Effector memory CD8-positive, alpha-beta T cell (primary cell): Measurements from ENCODE around the gene GPN1.
A peak's percentile ranks its signal among the peaks of the same experiment; 100 is the strongest.
"Not testable (repeated sequence)": the region's sequence is repeated elsewhere in the genome, so short reads cannot be mapped to it uniquely, and the experiment has no call there.

ENCODE experiments used
- ATAC-seq: fragments of 150-1000 bp; cut with Tn5 transposase; replicated peaks from 2 replicates; pipeline ENCODE4 v1.10.0; 2021; ENCODE audit warnings: mild to moderate bottlenecking, moderate library complexity
- DNase-seq, 3 experiments: peaks; one replicate each; pipeline ENCODE4 v3.0.0; 2021
- H3K27ac Mint-ChIP-seq, 2 donors: one replicate each; pipeline ENCODE4 v1.8.0; 2022; ENCODE audit warnings: mild to moderate bottlenecking in 2 of 2, mixed read lengths in 2 of 2, moderate library complexity in 2 of 2
- H3K27me3 Mint-ChIP-seq, 2 donors: one replicate each; pipeline ENCODE4 v1.8.0; 2022; ENCODE audit warnings: mixed read lengths in 2 of 2
- H3K36me3 Mint-ChIP-seq: one replicate; pipeline ENCODE4 v1.8.0; 2022; ENCODE audit warnings: mild to moderate bottlenecking, moderate library complexity, mixed read lengths; ENCODE audit not compliant: insufficient read depth
- H3K4me1 Mint-ChIP-seq, 2 donors: one replicate each; pipeline ENCODE4 v1.8.0; 2022; ENCODE audit warnings: low read depth in 2 of 2, mixed read lengths in 2 of 2
- H3K4me3 Mint-ChIP-seq, 2 donors: one replicate each; pipeline ENCODE4 v1.8.0; 2022; ENCODE audit warnings: mild to moderate bottlenecking in 2 of 2, mixed read lengths in 2 of 2, moderate library complexity in 2 of 2
- H3K9me3 Mint-ChIP-seq, 2 donors: one replicate each; pipeline ENCODE4 v1.8.0; 2022; ENCODE audit warnings: mixed read lengths in 2 of 2

Gene GPN1

DNA sequence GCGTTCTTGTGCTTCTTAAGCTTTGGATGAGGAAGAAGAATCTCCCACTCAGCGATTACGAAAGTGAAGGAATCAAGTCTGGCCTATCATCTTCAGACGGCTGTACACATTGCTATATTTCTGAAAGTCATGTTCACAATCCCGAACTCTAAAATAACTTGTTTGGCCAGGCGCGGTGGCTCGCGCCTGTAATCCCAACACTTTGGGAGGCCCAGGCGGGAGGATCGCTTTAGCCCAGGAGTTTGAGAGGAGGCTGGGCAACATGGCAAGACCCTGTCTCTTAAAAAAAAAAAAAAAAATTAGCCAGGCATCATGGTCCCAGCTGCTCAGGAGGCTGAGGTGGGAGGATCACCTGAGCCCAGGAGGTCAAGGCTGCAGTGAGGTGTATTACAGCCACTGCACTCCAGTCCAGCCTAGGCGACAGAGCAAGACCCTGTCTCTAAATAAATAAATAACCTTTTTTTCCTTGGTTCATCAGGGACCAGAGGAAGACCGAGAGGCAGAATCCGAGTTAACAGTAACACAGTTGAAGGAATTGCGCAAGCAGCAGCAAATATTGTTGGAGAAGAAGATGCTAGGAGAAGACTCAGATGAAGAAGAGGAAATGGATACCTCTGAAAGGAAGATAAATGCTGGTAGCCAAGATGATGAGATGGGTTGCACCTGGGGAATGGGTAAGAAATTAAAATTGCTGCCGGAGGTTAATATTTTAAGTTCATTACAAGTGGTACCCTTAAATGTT, 35.9 kb downstream of the GPN1 start:
- Mint-ChIP-seq H3K9me3 (no peaks in the 10 kb centered on the region), H3K36me3 (peaks cover 73% of the 10 kb centered on the region), H3K27ac (peak overlapping the region in 1 of 2 donors; percentile 99), H3K4me3 (peak overlapping the region; percentile 98 to 100), H3K27me3 (no peaks in the 10 kb centered on the region), H3K4me1 (peaks cover 28 to 30% of the 10 kb centered on the region in 2 donors)
- ATAC-seq (no peak), DNase-seq (no peak)

DNA sequence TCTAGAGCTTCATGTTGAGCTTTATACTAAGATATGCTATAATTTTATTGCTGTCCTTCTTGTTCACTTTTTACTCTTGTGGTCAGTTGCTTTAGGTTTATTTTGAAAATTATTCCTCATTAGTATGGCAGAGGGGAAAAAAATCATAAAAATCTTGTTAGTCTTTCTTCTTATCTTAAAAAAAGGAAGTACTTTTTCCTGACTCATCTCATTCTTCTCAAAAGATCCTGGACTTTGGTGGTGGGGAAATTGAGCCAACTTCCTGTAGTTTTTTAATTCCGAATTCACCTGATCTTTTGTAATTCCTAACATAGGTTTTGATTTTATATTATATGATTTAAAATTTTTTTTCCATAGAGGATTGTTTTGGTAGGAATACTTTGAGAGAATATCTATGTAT, 38.6 kb downstream of the GPN1 start:
- no peaks in the 10 kb centered on the region for H3K9me3 Mint-ChIP-seq

DNA sequence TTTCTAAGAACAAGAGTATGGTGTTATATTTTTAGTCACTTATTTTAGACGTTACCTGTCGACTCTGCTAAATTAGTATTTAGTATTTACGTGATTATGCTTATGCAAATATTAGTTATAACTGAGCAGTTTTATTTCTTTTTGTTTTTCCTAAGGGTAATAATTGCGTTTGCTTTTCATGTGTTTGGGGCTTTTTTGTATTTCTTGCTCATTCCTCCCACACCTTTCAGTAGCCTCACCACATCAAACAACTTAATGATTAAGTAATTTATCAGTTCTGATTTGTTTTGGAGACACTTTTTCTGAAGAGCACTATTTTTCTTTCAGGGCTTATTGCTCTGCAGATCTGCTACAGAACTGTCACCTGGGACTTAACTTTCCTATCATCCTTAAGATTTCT, 42.4 kb downstream of the GPN1 start:
- H3K27me3 Mint-ChIP-seq = no peaks in the 10 kb centered on the region
- H3K4me1 Mint-ChIP-seq = peaks cover 4 to 16% of the 10 kb centered on the region in 2 donors
- no peak overlapping the region for H3K4me3 Mint-ChIP-seq
- no peak overlapping the region for H3K27ac Mint-ChIP-seq
- no peak for DNase-seq
- H3K9me3 Mint-ChIP-seq = no peaks in the 10 kb centered on the region
- no peak for ATAC-seq
- peaks cover 73% of the 10 kb centered on the region for H3K36me3 Mint-ChIP-seq

More for the DNA sequence above, 38.6 kb downstream of the GPN1 start:
- H3K4me3 Mint-ChIP-seq = no peak overlapping the region
- peaks cover 75% of the 10 kb centered on the region for H3K36me3 Mint-ChIP-seq
- H3K4me1 Mint-ChIP-seq = peaks cover 21 to 26% of the 10 kb centered on the region in 2 donors
- no peak for ATAC-seq
- no peak for DNase-seq
- no peak overlapping the region for H3K27ac Mint-ChIP-seq
- no peaks in the 10 kb centered on the region for H3K27me3 Mint-ChIP-seq

DNA sequence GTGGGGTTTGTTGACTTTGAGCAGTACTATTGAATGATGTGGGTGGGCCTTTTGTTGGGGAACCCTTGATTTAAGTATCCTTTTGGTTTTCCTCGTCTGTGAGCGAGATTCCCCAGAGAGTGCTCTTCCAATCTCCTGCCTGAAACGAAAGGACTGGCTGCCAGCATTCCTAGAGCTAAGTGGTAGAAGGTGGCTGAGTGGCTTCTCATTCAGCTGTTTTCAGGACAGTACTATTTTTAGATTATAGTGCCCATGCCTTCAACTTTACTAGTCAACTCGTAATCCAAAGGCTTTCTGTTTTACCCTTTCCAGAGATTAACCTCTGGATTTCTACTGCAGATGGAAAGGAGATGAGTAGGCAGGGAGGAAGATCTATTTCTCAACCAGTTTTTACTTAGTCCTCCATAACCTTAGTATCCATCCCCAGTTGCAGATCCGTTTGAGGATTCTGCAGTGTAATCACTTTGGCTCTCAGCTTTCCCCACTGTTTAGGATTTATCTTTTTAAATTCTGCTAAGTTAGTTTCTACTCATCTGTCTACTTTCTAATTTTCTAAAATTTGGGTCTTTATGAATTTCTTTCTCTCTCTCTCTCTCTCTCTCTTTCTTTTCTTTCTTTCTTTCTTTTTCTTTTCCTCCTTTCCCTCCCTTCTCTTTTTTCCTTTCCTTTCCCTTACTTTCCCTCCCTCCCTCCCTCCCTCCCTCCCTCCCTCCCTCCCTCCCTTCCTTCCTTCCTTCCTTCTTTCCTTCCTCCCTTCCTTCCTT, 44.1 kb downstream of the GPN1 start:
- H3K27ac Mint-ChIP-seq = peak overlapping the region in 1 of 2 donors; percentile 72

DNA sequence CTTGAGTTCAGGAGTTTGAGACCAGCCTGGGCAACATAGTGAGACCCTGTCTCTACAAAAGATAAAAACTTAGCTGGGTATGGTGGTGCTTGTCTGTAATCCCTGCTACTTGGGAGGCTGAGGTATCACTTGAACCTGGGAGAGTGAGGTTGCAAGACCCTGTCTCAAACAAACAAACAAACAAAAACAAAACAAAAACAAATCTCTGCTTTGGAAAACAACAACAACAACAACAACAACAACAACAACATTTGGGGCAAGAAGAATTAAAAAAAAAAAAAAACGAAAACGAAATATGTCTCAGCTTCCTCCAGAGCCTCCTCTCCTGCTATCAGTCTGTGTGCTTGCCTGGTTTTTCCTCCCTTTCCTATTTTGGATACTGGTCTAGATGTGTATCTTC, 51.7 kb downstream of the GPN1 start:
- H3K27ac Mint-ChIP-seq = peak overlapping the region; percentile 2 to 61
- peaks cover 46% of the 10 kb centered on the region for H3K36me3 Mint-ChIP-seq

More for the DNA sequence above, 44.1 kb downstream of the GPN1 start:
- peaks cover 4 to 16% of the 10 kb centered on the region in 2 donors for H3K4me1 Mint-ChIP-seq
- DNase-seq = no peak
- H3K36me3 Mint-ChIP-seq = peaks cover 74% of the 10 kb centered on the region
- no peak for ATAC-seq
- no peak overlapping the region for H3K4me3 Mint-ChIP-seq
- H3K9me3 Mint-ChIP-seq = no peaks in the 10 kb centered on the region
- H3K27me3 Mint-ChIP-seq = no peaks in the 10 kb centered on the region

DNA sequence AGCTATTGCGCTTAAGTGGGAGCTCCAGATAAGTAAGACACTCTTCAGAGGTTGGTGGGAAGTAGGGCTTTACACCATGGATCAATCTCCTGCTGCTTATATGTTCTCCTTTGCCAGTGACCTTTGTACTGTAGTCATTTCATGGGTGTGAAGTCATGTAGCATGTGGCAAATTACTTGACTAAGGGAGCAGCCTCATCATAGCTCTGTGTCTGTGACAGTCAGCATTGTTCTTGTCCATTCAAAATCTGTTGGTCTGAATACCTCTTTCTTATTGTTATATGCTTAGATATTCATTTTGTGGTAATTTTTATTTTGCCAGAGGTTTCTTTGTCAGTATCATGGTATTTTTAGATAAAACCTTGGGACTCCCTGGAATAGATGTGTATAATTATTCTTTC, 53.0 kb downstream of the GPN1 start:
- H3K4me1 Mint-ChIP-seq = peaks cover 22 to 24% of the 10 kb centered on the region in 2 donors
- H3K27ac Mint-ChIP-seq = peak overlapping the region in 1 of 2 donors; percentile 10
- no peaks in the 10 kb centered on the region for H3K9me3 Mint-ChIP-seq
- H3K4me3 Mint-ChIP-seq = no peak overlapping the region
- no peaks in the 10 kb centered on the region for H3K27me3 Mint-ChIP-seq
- no peak for ATAC-seq
- H3K36me3 Mint-ChIP-seq = peaks cover 33% of the 10 kb centered on the region
- DNase-seq = no peak

More for the DNA sequence above, 51.7 kb downstream of the GPN1 start:
- no peaks in the 10 kb centered on the region for H3K9me3 Mint-ChIP-seq
- no peak overlapping the region for H3K4me3 Mint-ChIP-seq
- no peaks in the 10 kb centered on the region for H3K27me3 Mint-ChIP-seq
- no peak for ATAC-seq
- DNase-seq = no peak
- H3K4me1 Mint-ChIP-seq = peaks cover 21 to 23% of the 10 kb centered on the region in 2 donors

DNA sequence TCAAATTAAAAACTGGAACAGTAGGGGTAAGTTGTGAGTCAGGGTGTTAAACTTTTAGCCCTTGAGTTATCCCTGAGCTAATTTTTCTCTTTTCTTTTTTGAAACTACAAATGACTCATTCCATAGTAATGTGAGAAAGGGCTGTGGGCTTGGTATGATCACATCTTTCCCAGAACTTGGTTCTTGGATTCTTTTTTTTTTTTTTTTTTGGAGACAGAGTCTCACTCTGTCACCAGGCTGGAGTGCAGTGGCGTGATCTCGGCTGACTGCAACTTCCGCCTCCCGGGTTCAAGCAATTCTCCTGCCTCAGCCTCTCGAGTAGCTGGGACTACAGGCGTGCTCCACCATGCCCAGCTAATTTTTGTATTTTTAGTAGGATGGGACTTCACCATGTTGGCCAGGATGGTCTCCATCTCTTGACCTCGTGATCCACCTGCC, 53.5 kb downstream of the GPN1 start:
- peaks cover 22 to 24% of the 10 kb centered on the region in 2 donors for H3K4me1 Mint-ChIP-seq
- H3K27me3 Mint-ChIP-seq, DNase-seq, H3K9me3 Mint-ChIP-seq, H3K4me3 Mint-ChIP-seq, ATAC-seq: not testable (repeated sequence)
- peak overlapping the region in 1 of 2 donors; percentile 10 for H3K27ac Mint-ChIP-seq
- H3K36me3 Mint-ChIP-seq = peaks cover 30% of the 10 kb centered on the region

DNA sequence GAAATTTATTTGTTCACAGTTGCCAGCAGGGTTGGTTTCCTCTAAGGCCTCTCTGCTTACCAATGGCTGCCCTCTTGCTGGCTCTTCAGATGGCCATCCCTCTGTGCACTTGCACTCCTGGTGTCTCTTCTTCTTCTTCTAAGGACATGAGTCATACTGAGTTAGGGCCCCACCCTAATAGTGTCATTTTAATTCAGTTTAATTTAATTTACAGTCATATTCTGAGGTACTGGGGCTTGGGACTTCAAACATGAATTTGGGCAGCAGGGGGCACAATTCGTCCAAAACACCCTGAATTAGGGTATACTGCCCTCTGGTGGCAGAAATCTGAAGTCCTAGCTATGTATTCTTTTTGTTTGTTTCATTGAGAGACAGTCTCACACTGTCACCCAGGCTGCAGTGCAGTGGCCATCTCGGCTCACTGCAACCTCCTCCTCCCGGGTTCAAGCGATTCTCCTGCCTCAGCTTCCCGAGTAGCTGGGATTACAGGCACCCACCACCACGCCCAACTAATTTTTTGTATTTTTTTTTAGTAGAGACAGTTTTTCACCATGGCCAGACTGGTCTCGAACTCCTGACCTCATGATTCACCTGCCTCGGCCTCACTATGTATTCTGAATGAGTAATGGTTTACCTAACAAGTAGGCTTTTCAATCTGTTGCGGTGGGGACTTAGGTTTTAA, 54.7 kb downstream of the GPN1 start:
- ATAC-seq (peak; percentile 79), DNase-seq (peak; percentile 92 to 96 (median 95))
- H3K4me1 Mint-ChIP-seq = peaks cover 22 to 24% of the 10 kb centered on the region in 2 donors
- no peaks in the 10 kb centered on the region for H3K27me3 Mint-ChIP-seq
- no peaks in the 10 kb centered on the region for H3K9me3 Mint-ChIP-seq
- peak overlapping the region; percentile 36 to 62 for H3K4me3 Mint-ChIP-seq
- H3K36me3 Mint-ChIP-seq = peaks cover 21% of the 10 kb centered on the region
- peak overlapping the region; percentile 78 for H3K27ac Mint-ChIP-seq

DNA sequence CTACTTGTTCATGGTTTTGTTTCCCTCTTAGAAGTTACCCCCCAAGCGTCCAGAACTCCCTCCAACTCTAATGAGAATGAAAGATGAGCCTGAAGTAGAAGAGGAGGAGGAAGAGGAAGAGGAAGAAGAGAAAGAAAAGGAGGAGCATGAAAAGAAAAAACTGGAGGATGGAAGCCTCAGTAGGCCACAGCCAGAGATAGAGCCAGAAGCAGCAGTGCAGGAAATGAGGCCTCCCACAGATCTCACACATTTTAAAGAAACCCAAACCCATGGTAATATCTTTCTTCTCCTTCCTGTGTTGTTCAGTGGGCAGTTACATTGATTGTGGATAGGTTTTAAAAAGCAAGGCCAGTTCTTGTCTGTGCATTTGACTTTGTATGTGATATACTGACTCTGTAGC, 56.2 kb downstream of the GPN1 start:
- ATAC-seq = peak; percentile 85
- H3K27me3 Mint-ChIP-seq = not testable (repeated sequence)
- H3K27ac Mint-ChIP-seq = peak overlapping the region; percentile 16 to 67

DNA sequence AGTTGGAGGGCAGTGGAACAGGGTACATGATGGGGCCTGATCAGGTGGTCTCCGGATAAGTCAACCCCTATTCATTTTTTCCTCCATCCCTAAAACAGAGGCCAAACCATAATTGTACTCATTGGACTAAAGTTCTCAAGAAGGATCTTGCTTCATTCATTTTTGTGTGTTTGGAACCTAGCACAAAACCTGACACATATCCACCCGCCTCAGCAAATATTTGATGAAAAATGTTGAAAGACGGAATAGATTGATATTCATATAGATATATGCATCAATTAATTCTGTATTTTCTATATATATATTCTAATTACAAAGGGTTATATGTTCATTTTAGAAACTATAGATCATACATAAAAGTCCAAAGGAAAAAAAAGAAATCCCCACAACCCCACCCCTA, 56.7 kb downstream of the GPN1 start:
- H3K27ac Mint-ChIP-seq = peak overlapping the region; percentile 16 to 67
- H3K4me3 Mint-ChIP-seq = peak overlapping the region in 1 of 2 donors; percentile 39
- H3K9me3 Mint-ChIP-seq = no peaks in the 10 kb centered on the region
- H3K27me3 Mint-ChIP-seq = no peaks in the 10 kb centered on the region
- peaks cover 12% of the 10 kb centered on the region for H3K36me3 Mint-ChIP-seq
- ATAC-seq (no peak), DNase-seq (no peak)
- peaks cover 22 to 24% of the 10 kb centered on the region in 2 donors for H3K4me1 Mint-ChIP-seq

More for the DNA sequence above, 56.2 kb downstream of the GPN1 start:
- H3K9me3 Mint-ChIP-seq = not testable (repeated sequence)
- DNase-seq = peak; percentile 11 to 18 (median 12)
- peak overlapping the region; percentile 39 to 58 for H3K4me3 Mint-ChIP-seq
- H3K4me1 Mint-ChIP-seq = peaks cover 22 to 24% of the 10 kb centered on the region in 2 donors
- H3K36me3 Mint-ChIP-seq = peaks cover 12% of the 10 kb centered on the region

DNA sequence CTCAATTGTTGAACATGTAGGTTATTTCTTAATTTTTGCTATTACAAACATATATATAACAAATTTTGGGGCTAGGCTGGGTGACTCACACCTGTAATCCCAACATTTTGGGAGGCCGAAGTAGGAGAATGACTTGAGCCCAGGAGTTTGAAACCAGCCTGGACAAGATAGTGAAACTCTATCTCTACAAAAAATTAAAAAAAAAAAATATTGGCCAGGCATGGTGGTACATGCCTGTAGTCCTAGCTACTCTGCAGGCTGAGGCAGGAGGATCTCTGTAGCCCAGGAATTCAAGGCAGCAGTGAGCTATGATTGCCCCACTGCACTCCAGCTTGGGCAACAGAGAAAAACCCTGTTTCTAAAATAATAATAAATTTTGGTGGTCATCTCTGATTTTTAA, 58.4 kb downstream of the GPN1 start:
- DNase-seq = no peak
- Mint-ChIP-seq H3K27ac (peak overlapping the region; percentile 23 to 35), H3K9me3 (no peaks in the 10 kb centered on the region), H3K27me3 (no peaks in the 10 kb centered on the region), H3K4me1 (peaks cover 22 to 33% of the 10 kb centered on the region in 2 donors), H3K36me3 (peaks cover 17% of the 10 kb centered on the region), H3K4me3 (no peak overlapping the region)
- ATAC-seq = no peak

DNA sequence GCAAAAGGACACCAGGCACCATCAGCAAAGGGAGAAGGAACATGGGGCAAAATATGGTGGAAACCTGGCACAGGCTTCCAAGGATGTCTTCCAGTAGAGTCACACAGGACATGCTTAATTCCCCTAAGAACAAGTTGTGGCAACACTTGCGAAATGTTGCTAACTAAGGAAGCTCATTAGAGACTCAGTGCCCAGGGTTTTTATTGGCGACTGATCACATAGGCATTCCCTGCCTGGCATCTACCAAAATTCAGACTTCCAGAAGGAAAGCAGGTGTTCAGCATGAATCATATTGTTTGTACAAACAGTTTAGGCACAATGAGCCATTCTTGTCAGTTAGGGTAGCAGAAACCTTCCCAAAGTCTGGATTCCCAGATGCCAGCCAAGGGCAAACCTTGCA, 60.6 kb downstream of the GPN1 start:
- peaks cover 26% of the 10 kb centered on the region for H3K36me3 Mint-ChIP-seq
- no peak overlapping the region for H3K4me3 Mint-ChIP-seq
- peaks cover 12 to 21% of the 10 kb centered on the region in 2 donors for H3K4me1 Mint-ChIP-seq
- DNase-seq (no peak), ATAC-seq (no peak)
- peak overlapping the region in 1 of 2 donors; percentile 23 for H3K27ac Mint-ChIP-seq
- no peaks in the 10 kb centered on the region for H3K9me3 Mint-ChIP-seq
- H3K27me3 Mint-ChIP-seq = no peaks in the 10 kb centered on the region

DNA sequence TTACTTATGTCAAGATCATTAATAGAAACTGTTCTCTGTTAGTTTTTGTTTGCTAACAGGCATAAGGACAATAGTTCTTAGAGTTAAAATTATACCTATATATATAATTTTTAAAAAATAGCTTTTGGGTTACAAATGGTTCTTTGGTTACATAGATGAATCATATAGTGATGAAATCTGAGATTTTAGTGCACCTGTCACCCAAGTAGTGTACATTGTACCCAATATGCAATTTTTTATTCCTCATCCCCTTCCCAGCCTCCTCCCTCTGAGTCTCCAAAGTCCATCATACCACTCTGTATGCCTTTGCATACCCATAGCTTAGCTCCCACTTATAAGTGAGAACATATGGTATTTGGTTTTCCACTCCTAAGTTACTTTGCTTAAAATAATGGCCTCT, 61.2 kb downstream of the GPN1 start:
- peaks cover 6 to 15% of the 10 kb centered on the region in 2 donors for H3K4me1 Mint-ChIP-seq
- no peak for ATAC-seq
- no peak for DNase-seq
- no peaks in the 10 kb centered on the region for H3K9me3 Mint-ChIP-seq
- H3K36me3 Mint-ChIP-seq = peaks cover 31% of the 10 kb centered on the region
- no peak overlapping the region for H3K27ac Mint-ChIP-seq
- no peak overlapping the region for H3K4me3 Mint-ChIP-seq
- no peaks in the 10 kb centered on the region for H3K27me3 Mint-ChIP-seq
